ENCODE measurements around the gene SLC28A3. TPM values are rescaled to one million over a fixed set of nuclear protein-coding genes. Genes with fewer than 3 reads are reported as not detected.

SLC28A3 gene
- total and polyA plus RNA-seq, 2 donors (not counting 3 experiments of a cell fraction or from before 2014, with no cell fraction given), result not detected

DNA sequence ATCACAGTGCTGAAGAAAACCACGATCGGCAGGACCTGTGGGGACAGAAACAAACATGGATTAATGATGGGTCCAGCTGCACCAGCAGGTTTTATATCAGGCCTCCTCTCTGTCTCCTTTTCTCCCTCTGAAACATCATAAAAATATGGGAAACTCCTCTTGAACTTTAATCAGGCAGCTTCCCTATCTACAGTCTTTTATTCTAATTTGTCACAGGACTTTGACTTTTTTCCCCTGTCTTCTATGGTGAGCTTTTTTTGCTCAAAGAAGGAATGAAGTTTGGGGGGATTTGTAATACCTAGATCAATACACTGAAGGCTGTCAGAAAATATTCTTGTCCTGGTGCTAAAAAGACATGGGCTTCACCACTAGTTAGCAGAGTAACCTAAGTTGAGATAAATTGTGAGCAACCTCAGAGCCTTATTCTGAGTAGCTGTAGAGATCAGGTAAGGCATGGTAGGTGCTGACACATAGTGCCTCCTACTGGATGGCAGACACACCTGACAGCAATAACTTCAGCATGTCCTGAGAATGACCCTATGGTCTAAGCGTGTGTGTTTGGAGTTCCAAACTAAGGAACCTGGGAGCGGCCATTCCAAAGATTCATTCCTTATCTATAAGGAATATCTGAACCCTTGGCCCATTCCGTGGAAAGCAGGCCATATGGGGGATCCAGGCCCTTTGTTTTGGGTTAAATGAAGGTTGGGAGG lies 46.2 kb downstream of the SLC28A3 start:
- no peak overlapping the region for H3K4me3 ChIP-seq (replicated peaks in 1 of 3; ENCODE audit: insufficient read depth in 1 of 3, low read depth in 1 of 3, low read length in 3 of 3)
- no peaks in the 10 kb centered on the region for H3K36me3 ChIP-seq (ENCODE audit: control insufficient read depth in 2 of 2, extremely low read depth in 1 of 2, insufficient read depth in 2 of 2, low read length in 2 of 2)
- no peak overlapping the region for H3K4me2 ChIP-seq (ENCODE audit: insufficient read depth, low read length)
- no peak for DNase-seq (ENCODE audit: low read depth, low spot score)
- no peak overlapping the region for H3K27ac ChIP-seq (ENCODE audit: insufficient read depth, low read depth, low read length)
- dilution Hi-C loops (cut with MboI; ENCODE audit: extremely low pct_ligation_motif_present, low sequenced_read_pairs) (no loop called here), intact Hi-C loops (cut with micrococcal nuclease) (no loop called here)
- TF ChIP-seq, protein P1, sequence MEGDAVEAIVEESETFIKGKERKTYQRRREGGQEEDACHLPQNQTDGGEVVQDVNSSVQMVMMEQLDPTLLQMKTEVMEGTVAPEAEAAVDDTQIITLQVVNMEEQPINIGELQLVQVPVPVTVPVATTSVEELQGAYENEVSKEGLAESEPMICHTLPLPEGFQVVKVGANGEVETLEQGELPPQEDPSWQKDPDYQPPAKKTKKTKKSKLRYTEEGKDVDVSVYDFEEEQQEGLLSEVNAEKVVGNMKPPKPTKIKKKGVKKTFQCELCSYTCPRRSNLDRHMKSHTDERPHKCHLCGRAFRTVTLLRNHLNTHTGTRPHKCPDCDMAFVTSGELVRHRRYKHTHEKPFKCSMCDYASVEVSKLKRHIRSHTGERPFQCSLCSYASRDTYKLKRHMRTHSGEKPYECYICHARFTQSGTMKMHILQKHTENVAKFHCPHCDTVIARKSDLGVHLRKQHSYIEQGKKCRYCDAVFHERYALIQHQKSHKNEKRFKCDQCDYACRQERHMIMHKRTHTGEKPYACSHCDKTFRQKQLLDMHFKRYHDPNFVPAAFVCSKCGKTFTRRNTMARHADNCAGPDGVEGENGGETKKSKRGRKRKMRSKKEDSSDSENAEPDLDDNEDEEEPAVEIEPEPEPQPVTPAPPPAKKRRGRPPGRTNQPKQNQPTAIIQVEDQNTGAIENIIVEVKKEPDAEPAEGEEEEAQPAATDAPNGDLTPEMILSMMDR (IDR thresholded peaks at IDR 0.05; ENCODE audit: extremely low read depth in 1 of 2, insufficient read depth in 1 of 2, low read depth in 1 of 2, low read length in 2 of 2), result peak in 1 of 2 donors; percentile 2
- TF ChIP-seq POLR2A (IDR thresholded peaks at IDR 0.05; ENCODE audit: low read depth, low read length) (no peak), POLR2AphosphoS5 (IDR thresholded peaks at IDR 0.05; ENCODE audit: insufficient read depth, low read depth, low read length) (no peak), GATA2 (IDR thresholded peaks at IDR 0.05; ENCODE audit: insufficient read depth, insufficient read length, low read depth, low read length) (no peak), EZH2 (IDR thresholded peaks at IDR 0.05; ENCODE audit: borderline replicate concordance, low read depth, low read length, severe bottlenecking) (no peak), FOS (IDR thresholded peaks at IDR 0.05; ENCODE audit: borderline replicate concordance, insufficient read depth, low read length) (no peak), JUN (IDR thresholded peaks at IDR 0.05; ENCODE audit: borderline replicate concordance, insufficient read depth, insufficient read length, low read depth) (no peak)
- no peaks in the 10 kb centered on the region for H4K20me1 ChIP-seq (replicated peaks; ENCODE audit: control insufficient read depth, extremely low read depth, insufficient read depth, low read length)
- ChIA-PET POLR2A (no interaction called here), CTCF (interaction anchor here (0.8 to 2.2 kb wide), 3 partner anchors 16 to 351 kb away, joined by 3 to 6 read pairs (median 3); no protein-coding TSS in a partner anchor)
- H3K9ac ChIP-seq (replicated peaks; ENCODE audit: extremely low read depth, insufficient read depth, low read length), result no peak overlapping the region
- H2AFZ ChIP-seq (ENCODE audit: low read depth, low read length), result no peak overlapping the region
- no peaks in the 10 kb centered on the region for H3K4me1 ChIP-seq (ENCODE audit: control insufficient read depth, extremely low read depth, insufficient read depth, low read length)
- H3K9me1 ChIP-seq (replicated peaks; ENCODE audit: control insufficient read depth, extremely low read depth, insufficient read depth, low read length), result no peaks in the 10 kb centered on the region
- BruUV-seq (replicated peaks), result no TSS peak
- no peaks in the 10 kb centered on the region for H3K79me2 ChIP-seq (ENCODE audit: control insufficient read depth, insufficient read depth, low read length)
- H3K27me3 ChIP-seq (ENCODE audit: control insufficient read depth in 2 of 2, insufficient read depth in 2 of 2, low read length in 2 of 2), result peaks cover 3 to 5% of the 10 kb centered on the region in 2 experiments
- no peaks in the 10 kb centered on the region for H3K9me3 ChIP-seq (replicated peaks; ENCODE audit: control insufficient read depth, insufficient read depth, low read length)
- FAIRE-seq, result no peak
